OCI-LY7 (cell line): ENCODE measurements around the gene SLAMF1.

Experiments used
- EZH2phosphoT487 ChIP-seq: fragments of 200-600 bp; sonication (generic); IDR thresholded peaks from 2 replicates; pipeline ENCODE4 v1.6.1; 2018; ENCODE audit warnings: low read depth, borderline replicate concordance, mild to moderate bottlenecking, mixed run types, antibody characterized with exemption, low read length, moderate library complexity, mixed read lengths
- TF ChIP-seq, protein P1 (sequence below): fragments of 200-600 bp; sonication (generic); conservative IDR thresholded peaks from 2 replicates; pipeline ENCODE4 v1.5.1; 2014; ENCODE audit warnings: mild to moderate bottlenecking, antibody characterized with exemption, low read length, moderate library complexity, mixed read lengths

DNA sequence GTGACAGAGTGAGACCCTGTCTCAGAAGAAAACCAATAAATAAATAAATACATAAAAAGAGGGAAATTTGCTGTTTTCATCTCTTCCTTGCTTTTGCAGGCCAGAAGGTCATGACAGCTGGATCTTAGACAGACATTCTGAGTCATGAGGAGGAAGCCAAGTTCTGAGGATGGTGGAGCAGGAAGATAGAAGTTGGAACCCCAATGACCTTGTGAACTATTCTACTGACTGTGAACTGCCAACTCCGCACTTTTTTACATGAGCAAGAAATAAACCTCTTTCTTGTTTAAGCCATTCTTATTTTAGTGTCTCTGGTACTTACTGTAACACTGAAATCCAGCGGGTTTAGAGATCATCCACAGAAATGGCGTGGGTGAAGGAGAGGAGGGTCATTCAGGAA, 76.0 kb downstream of the SLAMF1 start:
- TF ChIP-seq, protein P1, sequence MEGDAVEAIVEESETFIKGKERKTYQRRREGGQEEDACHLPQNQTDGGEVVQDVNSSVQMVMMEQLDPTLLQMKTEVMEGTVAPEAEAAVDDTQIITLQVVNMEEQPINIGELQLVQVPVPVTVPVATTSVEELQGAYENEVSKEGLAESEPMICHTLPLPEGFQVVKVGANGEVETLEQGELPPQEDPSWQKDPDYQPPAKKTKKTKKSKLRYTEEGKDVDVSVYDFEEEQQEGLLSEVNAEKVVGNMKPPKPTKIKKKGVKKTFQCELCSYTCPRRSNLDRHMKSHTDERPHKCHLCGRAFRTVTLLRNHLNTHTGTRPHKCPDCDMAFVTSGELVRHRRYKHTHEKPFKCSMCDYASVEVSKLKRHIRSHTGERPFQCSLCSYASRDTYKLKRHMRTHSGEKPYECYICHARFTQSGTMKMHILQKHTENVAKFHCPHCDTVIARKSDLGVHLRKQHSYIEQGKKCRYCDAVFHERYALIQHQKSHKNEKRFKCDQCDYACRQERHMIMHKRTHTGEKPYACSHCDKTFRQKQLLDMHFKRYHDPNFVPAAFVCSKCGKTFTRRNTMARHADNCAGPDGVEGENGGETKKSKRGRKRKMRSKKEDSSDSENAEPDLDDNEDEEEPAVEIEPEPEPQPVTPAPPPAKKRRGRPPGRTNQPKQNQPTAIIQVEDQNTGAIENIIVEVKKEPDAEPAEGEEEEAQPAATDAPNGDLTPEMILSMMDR, result no peak
- TF ChIP-seq EZH2phosphoT487, result no peak
